WTC11 (cell line): Measurements from ENCODE around the gene DMKN. TPM values are rescaled to one million over a fixed set of nuclear protein-coding genes. Genes with fewer than 3 reads are reported as not detected.

ENCODE experiments used
- ATAC-seq: fragments of 200-7000 bp; cut with Tn5 transposase; 2 replicates; pipeline ENCODE4 v1.10.0; 2021; ENCODE audit warnings: mild to moderate bottlenecking, moderate library complexity
- CTCF ChIA-PET: fragments of 300-600 bp; sonication (Branson Sonifier 250); formaldehyde crosslinking; loops from one replicate; lab custom pipeline; 2021; ENCODE audit warnings: antibody characterized with exemption; lab: Charles Lee
- POLR2A ChIA-PET: fragments of 350-600 bp; sonication (Branson Sonifier 250); formaldehyde crosslinking; loops from one replicate; lab custom pipeline; 2021; ENCODE audit warnings: antibody characterized with exemption; lab: Charles Lee
- DNase-seq: peaks from one replicate; pipeline ENCODE4 v3.0.0; 2021; ENCODE audit warnings: low spot score
- H3K27ac Mint-ChIP-seq: 2 replicates; pipeline ENCODE4 v1.8.0; 2021; ENCODE audit warnings: mixed read lengths
- H3K27me3 Mint-ChIP-seq: 2 replicates; pipeline ENCODE4 v1.8.0; 2021; ENCODE audit warnings: low read depth, mild to moderate bottlenecking, moderate library complexity, mixed read lengths
- H3K36me3 Mint-ChIP-seq: 2 replicates; pipeline ENCODE4 v1.8.0; 2021; ENCODE audit warnings: mixed read lengths
- H3K4me1 Mint-ChIP-seq: 2 replicates; pipeline ENCODE4 v1.8.0; 2022; ENCODE audit warnings: mixed read lengths
- H3K4me3 Mint-ChIP-seq: 2 replicates; pipeline ENCODE4 v1.8.0; 2021; ENCODE audit warnings: mild to moderate bottlenecking, moderate library complexity, mixed read lengths
- H3K9me3 Mint-ChIP-seq: 2 replicates; pipeline ENCODE4 v1.8.0; 2021; ENCODE audit warnings: mixed read lengths
- ELF4 ChIP-seq: sonication (generic); formaldehyde crosslinking; IDR thresholded peaks from 2 replicates; pipeline ENCODE4 v1.8.1; 2022; ENCODE audit warnings: low read depth, mild to moderate bottlenecking, moderate library complexity, missing genetic modification reagents
- ETV6 ChIP-seq: sonication (generic); formaldehyde crosslinking; IDR thresholded peaks from 2 replicates; pipeline ENCODE4 v1.8.1; 2022; ENCODE audit warnings: mild to moderate bottlenecking, missing genetic modification reagents
- FOXK1 ChIP-seq: sonication (generic); formaldehyde crosslinking; IDR thresholded peaks from 2 replicates; pipeline ENCODE4 v1.8.0; 2022; ENCODE audit warnings: mild to moderate bottlenecking, moderate library complexity, missing genetic modification reagents
- GTF2I ChIP-seq: fragments of 250-450 bp; sonication (Bioruptor Pico); conservative IDR thresholded peaks from 2 replicates; pipeline ENCODE4 v1.4.0; 2021; ENCODE audit warnings: mild to moderate bottlenecking
- NR2C2 ChIP-seq: sonication (generic); formaldehyde crosslinking; IDR thresholded peaks from 2 replicates; pipeline ENCODE4 v1.8.0; 2022; ENCODE audit warnings: mild to moderate bottlenecking, missing genetic modification reagents
- OVOL2 ChIP-seq: fragments of 250-450 bp; sonication (Bioruptor Pico); IDR thresholded peaks from 2 replicates; pipeline ENCODE4 v1.9.0; 2021; ENCODE audit warnings: mild to moderate bottlenecking, borderline replicate concordance
- PRRX2 ChIP-seq: fragments of 250-450 bp; sonication (Bioruptor Pico); IDR thresholded peaks from 2 replicates; pipeline ENCODE4 v1.8.0; 2021; ENCODE audit warnings: mild to moderate bottlenecking
- SMAD4 ChIP-seq: sonication (generic); formaldehyde crosslinking; IDR thresholded peaks from 2 replicates; pipeline ENCODE4 v1.8.0; 2022; ENCODE audit warnings: mild to moderate bottlenecking, missing genetic modification reagents
- SOX15 ChIP-seq: fragments of 250-450 bp; sonication (Bioruptor Pico); IDR thresholded peaks from 2 replicates; pipeline ENCODE4 v1.9.0; 2021; ENCODE audit warnings: mild to moderate bottlenecking
- TEAD1 ChIP-seq: sonication (generic); formaldehyde crosslinking; IDR thresholded peaks from 2 replicates; pipeline ENCODE4 v1.8.0; 2022; ENCODE audit warnings: mild to moderate bottlenecking, missing genetic modification reagents
- ZBTB21 ChIP-seq: sonication (generic); formaldehyde crosslinking; IDR thresholded peaks from 2 replicates; pipeline ENCODE4 v1.8.1; 2023; ENCODE audit warnings: mild to moderate bottlenecking, missing genetic modification reagents, borderline replicate concordance
- ZNF263 ChIP-seq: sonication (generic); formaldehyde crosslinking; IDR thresholded peaks from 2 replicates; pipeline ENCODE4 v1.8.1; 2022; ENCODE audit warnings: low read depth, mild to moderate bottlenecking, moderate library complexity, missing genetic modification reagents
- ZNF317 ChIP-seq: sonication (generic); formaldehyde crosslinking; IDR thresholded peaks from 2 replicates; pipeline ENCODE4 v1.8.1; 2023; ENCODE audit warnings: low read depth, mild to moderate bottlenecking, moderate library complexity, missing genetic modification reagents, borderline replicate concordance
- ZNF396 ChIP-seq: fragments of 250-450 bp; sonication (Bioruptor Pico); IDR thresholded peaks from 2 replicates; pipeline ENCODE4 v1.8.0; 2021; ENCODE audit warnings: mild to moderate bottlenecking, moderate library complexity, borderline replicate concordance
- total RNA-seq: library from RNA; stranded (reverse); gene quantifications from 3 replicates; pipeline ENCODE4 v1.2.3, GENCODE V29; 2021
- TF ChIP-seq, protein P1 (sequence below): sonication (generic); formaldehyde crosslinking; IDR thresholded peaks from 2 replicates; pipeline ENCODE4 v1.8.1; 2023; ENCODE audit warnings: mild to moderate bottlenecking, missing genetic modification reagents, borderline replicate concordance
- TF ChIP-seq, protein P2 (sequence below): sonication (generic); formaldehyde crosslinking; IDR thresholded peaks from 2 replicates; pipeline ENCODE4 v1.8.1; 2023; ENCODE audit warnings: mild to moderate bottlenecking, missing genetic modification reagents, moderate library complexity
- TF ChIP-seq, protein P3 (sequence below): sonication (generic); formaldehyde crosslinking; IDR thresholded peaks from 2 replicates; pipeline ENCODE4 v1.8.1; 2023; ENCODE audit warnings: mild to moderate bottlenecking, missing genetic modification reagents
- TF ChIP-seq, protein P4 (sequence below): sonication (generic); formaldehyde crosslinking; IDR thresholded peaks from 2 replicates; pipeline ENCODE4 v1.8.0; 2023; ENCODE audit warnings: mild to moderate bottlenecking, missing genetic modification reagents
- TF ChIP-seq, protein P5 (sequence below): sonication (generic); formaldehyde crosslinking; IDR thresholded peaks from 2 replicates; pipeline ENCODE4 v1.8.1; 2022; ENCODE audit warnings: low read depth, mild to moderate bottlenecking, moderate library complexity, missing genetic modification reagents, borderline replicate concordance

Gene DMKN
- total RNA-seq, 1 experiment from 2014 or later = 285 TPM

DNA sequence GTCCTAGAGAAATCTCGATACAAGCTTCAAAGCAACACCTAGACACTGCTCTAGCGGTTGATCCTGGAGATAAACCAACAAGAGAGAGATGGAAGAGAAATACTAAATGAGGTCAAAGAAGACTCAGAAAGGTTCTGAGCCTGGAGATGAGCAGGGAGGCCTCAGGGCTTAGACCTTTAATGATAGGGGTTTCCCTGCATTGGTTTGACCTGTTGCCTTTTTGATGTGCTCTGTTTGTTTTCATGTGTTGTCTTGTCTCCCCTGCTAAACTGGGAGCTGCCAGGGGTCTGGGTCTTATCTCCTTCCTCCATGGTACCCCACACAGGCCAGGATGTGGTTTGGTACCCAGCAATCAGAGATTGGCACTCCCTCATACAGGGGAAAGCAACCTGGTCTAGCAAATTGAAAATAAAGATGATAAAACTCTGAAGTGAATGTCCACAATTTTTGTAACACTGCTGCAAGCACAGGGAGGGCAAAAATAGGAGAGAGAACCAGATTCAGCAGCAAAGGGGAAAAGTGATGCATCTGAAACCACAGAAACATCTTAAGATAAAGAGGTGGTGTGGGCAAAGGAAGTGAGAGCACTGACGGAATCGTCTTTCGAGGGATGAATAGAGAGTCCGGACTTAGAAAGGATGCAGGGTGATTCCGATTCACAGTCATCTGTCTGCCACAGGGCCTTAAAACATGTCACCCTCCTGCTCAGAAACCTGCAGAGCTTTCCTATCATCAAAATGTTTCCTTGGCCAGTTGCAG lies 61.9 kb downstream of the DMKN start (continued):
- TF ChIP-seq, protein P1, sequence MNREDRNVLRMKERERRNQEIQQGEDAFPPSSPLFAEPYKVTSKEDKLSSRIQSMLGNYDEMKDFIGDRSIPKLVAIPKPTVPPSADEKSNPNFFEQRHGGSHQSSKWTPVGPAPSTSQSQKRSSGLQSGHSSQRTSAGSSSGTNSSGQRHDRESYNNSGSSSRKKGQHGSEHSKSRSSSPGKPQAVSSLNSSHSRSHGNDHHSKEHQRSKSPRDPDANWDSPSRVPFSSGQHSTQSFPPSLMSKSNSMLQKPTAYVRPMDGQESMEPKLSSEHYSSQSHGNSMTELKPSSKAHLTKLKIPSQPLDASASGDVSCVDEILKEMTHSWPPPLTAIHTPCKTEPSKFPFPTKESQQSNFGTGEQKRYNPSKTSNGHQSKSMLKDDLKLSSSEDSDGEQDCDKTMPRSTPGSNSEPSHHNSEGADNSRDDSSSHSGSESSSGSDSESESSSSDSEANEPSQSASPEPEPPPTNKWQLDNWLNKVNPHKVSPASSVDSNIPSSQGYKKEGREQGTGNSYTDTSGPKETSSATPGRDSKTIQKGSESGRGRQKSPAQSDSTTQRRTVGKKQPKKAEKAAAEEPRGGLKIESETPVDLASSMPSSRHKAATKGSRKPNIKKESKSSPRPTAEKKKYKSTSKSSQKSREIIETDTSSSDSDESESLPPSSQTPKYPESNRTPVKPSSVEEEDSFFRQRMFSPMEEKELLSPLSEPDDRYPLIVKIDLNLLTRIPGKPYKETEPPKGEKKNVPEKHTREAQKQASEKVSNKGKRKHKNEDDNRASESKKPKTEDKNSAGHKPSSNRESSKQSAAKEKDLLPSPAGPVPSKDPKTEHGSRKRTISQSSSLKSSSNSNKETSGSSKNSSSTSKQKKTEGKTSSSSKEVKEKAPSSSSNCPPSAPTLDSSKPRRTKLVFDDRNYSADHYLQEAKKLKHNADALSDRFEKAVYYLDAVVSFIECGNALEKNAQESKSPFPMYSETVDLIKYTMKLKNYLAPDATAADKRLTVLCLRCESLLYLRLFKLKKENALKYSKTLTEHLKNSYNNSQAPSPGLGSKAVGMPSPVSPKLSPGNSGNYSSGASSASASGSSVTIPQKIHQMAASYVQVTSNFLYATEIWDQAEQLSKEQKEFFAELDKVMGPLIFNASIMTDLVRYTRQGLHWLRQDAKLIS (CRISPR knock-in tag) = no peak
- TF ChIP-seq FOXK1 (CRISPR knock-in tag) = no peak
- TF ChIP-seq, all 79 proteins: peak for 0

DNA sequence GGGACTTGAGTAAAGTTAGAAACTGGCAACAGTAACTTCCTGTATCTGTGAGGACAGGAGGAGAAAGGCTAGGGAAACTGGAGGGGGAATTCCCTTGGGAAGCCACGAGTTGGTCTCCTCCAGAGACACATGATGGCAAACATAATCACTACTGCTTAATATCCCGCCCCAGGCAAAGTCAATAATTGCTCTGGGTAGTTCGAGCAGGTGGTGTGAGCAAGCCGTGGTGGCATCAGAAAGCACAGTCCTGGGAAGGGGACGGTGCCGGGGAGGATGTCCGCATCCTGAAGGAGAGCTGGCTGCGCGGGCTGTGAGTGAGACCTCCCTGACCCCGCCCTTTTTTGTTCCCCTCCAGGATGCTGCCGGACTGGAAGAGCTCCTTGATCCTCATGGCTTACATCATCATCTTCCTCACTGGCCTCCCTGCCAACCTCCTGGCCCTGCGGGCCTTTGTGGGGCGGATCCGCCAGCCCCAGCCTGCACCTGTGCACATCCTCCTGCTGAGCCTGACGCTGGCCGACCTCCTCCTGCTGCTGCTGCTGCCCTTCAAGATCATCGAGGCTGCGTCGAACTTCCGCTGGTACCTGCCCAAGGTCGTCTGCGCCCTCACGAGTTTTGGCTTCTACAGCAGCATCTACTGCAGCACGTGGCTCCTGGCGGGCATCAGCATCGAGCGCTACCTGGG lies 63.9 kb downstream of the DMKN start:
- ChIA-PET POLR2A (interaction anchor here (0.6 kb wide), 1 partner anchor 194 kb away, joined by 6 read pairs; no protein-coding TSS in a partner anchor), CTCF (interaction anchor here (1.3 to 2.3 kb wide), 2 partner anchors 27 to 46 kb away, joined by 3 to 9 read pairs; no protein-coding TSS in a partner anchor)
- H3K27ac Mint-ChIP-seq = no peak overlapping the region
- H3K27me3 Mint-ChIP-seq = peaks cover 9% of the 10 kb centered on the region
- no peak overlapping the region for H3K4me3 Mint-ChIP-seq
- DNase-seq (no peak), ATAC-seq (no peak)
- TF ChIP-seq PRRX2 (CRISPR knock-in tag) (no peak), NR2C2 (CRISPR knock-in tag) (no peak), OVOL2 (CRISPR knock-in tag) (no peak), ZBTB21 (CRISPR knock-in tag) (no peak), ELF4 (CRISPR knock-in tag) (no peak), FOXK1 (CRISPR knock-in tag) (no peak), GTF2I (CRISPR knock-in tag) (no peak), ZNF263 (CRISPR knock-in tag) (no peak)
- TF ChIP-seq, protein P2, sequence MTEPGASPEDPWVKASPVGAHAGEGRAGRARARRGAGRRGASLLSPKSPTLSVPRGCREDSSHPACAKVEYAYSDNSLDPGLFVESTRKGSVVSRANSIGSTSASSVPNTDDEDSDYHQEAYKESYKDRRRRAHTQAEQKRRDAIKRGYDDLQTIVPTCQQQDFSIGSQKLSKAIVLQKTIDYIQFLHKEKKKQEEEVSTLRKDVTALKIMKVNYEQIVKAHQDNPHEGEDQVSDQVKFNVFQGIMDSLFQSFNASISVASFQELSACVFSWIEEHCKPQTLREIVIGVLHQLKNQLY (CRISPR knock-in tag) = no peak
- TF ChIP-seq, protein P3, sequence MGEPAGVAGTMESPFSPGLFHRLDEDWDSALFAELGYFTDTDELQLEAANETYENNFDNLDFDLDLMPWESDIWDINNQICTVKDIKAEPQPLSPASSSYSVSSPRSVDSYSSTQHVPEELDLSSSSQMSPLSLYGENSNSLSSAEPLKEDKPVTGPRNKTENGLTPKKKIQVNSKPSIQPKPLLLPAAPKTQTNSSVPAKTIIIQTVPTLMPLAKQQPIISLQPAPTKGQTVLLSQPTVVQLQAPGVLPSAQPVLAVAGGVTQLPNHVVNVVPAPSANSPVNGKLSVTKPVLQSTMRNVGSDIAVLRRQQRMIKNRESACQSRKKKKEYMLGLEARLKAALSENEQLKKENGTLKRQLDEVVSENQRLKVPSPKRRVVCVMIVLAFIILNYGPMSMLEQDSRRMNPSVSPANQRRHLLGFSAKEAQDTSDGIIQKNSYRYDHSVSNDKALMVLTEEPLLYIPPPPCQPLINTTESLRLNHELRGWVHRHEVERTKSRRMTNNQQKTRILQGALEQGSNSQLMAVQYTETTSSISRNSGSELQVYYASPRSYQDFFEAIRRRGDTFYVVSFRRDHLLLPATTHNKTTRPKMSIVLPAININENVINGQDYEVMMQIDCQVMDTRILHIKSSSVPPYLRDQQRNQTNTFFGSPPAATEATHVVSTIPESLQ (CRISPR knock-in tag) = no peak
- TF ChIP-seq, all 79 proteins: peak for 0
- Mint-ChIP-seq H3K9me3 (no peaks in the 10 kb centered on the region), H3K4me1 (peaks cover 9% of the 10 kb centered on the region), H3K36me3 (no peaks in the 10 kb centered on the region)

DNA sequence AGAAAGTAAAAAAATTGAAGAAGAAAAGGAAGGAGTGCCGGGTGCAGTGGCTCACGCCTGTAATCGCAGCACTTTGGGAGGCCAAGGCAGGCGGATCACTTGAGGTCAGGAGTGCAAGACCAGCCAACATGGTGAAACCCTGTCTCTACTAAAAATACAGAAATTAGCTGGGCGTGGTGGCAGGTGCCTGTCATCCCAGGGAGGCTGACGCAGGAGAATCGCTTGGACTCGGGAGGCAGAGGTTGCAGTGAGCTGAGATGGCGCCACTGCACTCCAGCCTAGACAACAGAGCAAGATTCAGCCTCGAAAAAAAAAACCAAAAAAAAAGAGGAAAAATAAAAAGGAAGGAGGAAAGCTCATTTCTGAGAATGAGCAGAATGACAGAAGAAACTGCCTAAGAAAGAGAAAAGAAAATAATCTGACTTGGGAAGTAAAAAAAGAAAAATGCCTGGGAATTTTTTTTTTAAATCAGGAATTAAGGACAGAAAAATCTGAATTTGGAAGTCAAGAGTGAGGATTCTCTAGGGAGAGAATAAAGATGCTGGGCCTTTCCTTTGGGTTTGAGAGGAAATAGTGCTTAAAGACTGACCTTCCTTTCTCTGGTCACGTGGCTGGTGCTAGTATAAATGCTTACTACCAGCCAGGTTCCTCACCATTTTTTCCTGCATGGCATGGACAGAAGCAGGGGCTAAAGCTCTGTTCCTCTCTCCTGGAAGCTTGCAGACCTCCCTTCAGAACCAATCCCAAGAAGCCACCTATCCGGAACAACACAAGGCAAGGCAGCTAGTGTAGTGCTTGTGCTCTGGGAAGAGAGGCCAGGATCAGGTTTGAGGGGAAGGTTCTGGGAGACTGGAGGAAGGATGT lies 65.6 kb downstream of the DMKN start, which contains the start of gene FFAR2:
TSS of gene FFAR2 (plus strand) at position 652 of the 864 bp plus-strand sequence. CDS start 1,458 bp downstream, outside the sequence.
- ChIA-PET POLR2A (interaction anchor here (0.6 kb wide), 1 partner anchor 18 kb away, joined by 7 read pairs; no protein-coding TSS in a partner anchor), CTCF (interaction anchor here (0.6 to 2.3 kb wide), 4 partner anchors 15 to 380 kb away, joined by 3 to 9 read pairs (median 4); no protein-coding TSS in a partner anchor)
- H3K27me3 Mint-ChIP-seq = peaks cover 9% of the 10 kb centered on the region
- no peaks in the 10 kb centered on the region for H3K9me3 Mint-ChIP-seq
- no peak within 1 kb of the TSS for H3K4me3 Mint-ChIP-seq
- no peak for ATAC-seq
- no peaks in the 10 kb centered on the region for H3K36me3 Mint-ChIP-seq
- no peak within 1 kb of the TSS for H3K27ac Mint-ChIP-seq
- H3K4me1 Mint-ChIP-seq = peaks cover 9% of the 10 kb centered on the region
- DNase-seq = no peak
- TF ChIP-seq ETV6 = no peak
- TF ChIP-seq, protein P4, sequence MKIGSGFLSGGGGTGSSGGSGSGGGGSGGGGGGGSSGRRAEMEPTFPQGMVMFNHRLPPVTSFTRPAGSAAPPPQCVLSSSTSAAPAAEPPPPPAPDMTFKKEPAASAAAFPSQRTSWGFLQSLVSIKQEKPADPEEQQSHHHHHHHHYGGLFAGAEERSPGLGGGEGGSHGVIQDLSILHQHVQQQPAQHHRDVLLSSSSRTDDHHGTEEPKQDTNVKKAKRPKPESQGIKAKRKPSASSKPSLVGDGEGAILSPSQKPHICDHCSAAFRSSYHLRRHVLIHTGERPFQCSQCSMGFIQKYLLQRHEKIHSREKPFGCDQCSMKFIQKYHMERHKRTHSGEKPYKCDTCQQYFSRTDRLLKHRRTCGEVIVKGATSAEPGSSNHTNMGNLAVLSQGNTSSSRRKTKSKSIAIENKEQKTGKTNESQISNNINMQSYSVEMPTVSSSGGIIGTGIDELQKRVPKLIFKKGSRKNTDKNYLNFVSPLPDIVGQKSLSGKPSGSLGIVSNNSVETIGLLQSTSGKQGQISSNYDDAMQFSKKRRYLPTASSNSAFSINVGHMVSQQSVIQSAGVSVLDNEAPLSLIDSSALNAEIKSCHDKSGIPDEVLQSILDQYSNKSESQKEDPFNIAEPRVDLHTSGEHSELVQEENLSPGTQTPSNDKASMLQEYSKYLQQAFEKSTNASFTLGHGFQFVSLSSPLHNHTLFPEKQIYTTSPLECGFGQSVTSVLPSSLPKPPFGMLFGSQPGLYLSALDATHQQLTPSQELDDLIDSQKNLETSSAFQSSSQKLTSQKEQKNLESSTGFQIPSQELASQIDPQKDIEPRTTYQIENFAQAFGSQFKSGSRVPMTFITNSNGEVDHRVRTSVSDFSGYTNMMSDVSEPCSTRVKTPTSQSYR (CRISPR knock-in tag) = no peak
- TF ChIP-seq ZNF396 (CRISPR knock-in tag) = no peak
- TF ChIP-seq, protein P5, sequence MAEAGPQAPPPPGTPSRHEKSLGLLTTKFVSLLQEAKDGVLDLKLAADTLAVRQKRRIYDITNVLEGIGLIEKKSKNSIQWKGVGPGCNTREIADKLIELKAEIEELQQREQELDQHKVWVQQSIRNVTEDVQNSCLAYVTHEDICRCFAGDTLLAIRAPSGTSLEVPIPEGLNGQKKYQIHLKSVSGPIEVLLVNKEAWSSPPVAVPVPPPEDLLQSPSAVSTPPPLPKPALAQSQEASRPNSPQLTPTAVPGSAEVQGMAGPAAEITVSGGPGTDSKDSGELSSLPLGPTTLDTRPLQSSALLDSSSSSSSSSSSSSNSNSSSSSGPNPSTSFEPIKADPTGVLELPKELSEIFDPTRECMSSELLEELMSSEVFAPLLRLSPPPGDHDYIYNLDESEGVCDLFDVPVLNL = no peak
- TF ChIP-seq SOX15 (CRISPR knock-in tag) = no peak
- no peak for TF ChIP-seq ZNF317 (CRISPR knock-in tag)
- no peak for TF ChIP-seq SMAD4
- no peak for TF ChIP-seq TEAD1 (CRISPR knock-in tag)
